Measurements from ENCODE around the gene MRPS35.

The MRPS35 gene

DNA sequence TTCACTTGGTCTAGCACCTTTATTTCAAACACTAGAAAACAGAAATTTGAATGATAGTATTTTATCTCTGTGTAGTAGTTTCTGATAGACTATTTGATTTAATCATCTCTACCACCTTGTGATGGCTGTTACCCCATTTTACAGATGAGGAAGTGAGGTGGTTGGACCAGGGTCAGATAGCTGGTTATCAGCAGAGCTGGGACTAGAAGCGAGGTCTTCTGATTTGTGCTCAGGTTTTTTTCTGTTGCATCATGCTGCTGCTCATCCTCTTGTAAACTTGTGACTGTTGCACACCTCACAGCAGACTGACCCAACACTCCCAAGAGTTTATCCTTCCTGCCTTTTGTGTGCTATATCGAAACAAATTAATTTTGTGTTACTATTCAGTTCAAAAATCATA, 79.5 kb downstream of the MRPS35 start:
- no peak for DNase-seq (ENCODE audit: low read depth)
- TF ChIP-seq, protein P1, sequence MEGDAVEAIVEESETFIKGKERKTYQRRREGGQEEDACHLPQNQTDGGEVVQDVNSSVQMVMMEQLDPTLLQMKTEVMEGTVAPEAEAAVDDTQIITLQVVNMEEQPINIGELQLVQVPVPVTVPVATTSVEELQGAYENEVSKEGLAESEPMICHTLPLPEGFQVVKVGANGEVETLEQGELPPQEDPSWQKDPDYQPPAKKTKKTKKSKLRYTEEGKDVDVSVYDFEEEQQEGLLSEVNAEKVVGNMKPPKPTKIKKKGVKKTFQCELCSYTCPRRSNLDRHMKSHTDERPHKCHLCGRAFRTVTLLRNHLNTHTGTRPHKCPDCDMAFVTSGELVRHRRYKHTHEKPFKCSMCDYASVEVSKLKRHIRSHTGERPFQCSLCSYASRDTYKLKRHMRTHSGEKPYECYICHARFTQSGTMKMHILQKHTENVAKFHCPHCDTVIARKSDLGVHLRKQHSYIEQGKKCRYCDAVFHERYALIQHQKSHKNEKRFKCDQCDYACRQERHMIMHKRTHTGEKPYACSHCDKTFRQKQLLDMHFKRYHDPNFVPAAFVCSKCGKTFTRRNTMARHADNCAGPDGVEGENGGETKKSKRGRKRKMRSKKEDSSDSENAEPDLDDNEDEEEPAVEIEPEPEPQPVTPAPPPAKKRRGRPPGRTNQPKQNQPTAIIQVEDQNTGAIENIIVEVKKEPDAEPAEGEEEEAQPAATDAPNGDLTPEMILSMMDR (IDR thresholded peaks at IDR 0.05; ENCODE audit: insufficient read depth, low read depth, low read length, missing control alignments), result no peak
- no peak overlapping the region for H3K4me3 ChIP-seq (ENCODE audit: low read depth, low read length)

DNA sequence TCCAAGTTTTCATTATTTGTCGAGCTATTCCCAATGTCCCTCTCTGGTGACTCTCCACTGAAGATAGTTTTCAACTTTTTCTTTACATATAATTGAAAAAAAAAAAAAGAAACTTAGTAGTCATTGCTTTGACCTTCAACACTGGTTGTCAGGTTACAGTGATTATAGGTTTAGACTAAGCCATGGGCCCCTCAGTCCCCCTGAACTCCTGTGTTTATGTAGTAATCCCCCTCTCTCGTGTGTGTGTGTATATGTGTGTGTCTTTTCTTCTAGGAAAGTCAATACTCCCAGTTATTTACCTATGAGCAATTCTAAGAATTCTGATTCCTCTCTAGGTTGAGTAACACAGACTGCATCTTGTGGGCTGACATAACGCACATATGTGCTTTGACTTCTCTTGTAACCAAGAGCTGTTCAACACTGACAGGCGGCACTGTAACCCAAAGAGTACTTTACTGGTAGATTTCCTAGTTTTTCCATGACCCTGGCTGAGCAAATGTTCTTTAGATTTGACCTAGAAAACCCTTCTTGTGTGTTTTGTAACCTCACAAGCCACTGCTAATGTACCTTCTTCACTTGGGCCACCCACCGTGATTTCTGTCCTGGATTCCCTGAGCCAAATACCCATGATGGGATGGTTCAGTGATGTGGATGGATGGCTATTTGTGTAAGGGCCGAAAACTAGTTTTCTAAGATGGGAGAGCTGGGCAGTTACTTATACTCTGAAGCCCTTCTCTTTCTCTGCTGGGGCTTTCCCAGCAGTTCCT, 84.4 kb downstream of the MRPS35 start:
- DNase-seq (ENCODE audit: low read depth), result no peak
- no peak overlapping the region for H3K4me3 ChIP-seq (ENCODE audit: low read depth, low read length)
- TF ChIP-seq, protein P1 (IDR thresholded peaks at IDR 0.05; ENCODE audit: insufficient read depth, low read depth, low read length, missing control alignments), result no peak

DNA sequence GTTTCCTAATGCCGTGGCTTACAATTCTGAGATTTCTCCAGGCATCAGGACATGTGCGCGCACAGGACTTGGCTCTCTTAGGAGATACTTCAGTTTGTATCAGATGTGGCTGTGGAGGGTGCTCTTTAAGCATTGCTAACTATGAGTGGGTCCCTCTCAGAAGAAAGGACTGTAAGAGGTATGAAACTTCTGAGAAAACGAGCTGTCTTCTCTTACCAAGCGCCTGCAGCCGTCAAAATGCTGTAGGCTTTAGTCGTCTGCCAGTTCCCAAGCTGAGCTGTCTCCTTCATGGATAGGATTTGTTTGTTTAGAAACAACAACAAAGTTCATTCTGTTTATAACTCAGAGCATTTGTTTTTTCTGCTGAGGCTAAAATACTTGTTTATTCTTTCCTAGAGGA, 85.5 kb downstream of the MRPS35 start:
- DNase-seq (ENCODE audit: low read depth), result no peak
- no peak overlapping the region for H3K4me3 ChIP-seq (ENCODE audit: low read depth, low read length)
- TF ChIP-seq, protein P1 (IDR thresholded peaks at IDR 0.05; ENCODE audit: insufficient read depth, low read depth, low read length, missing control alignments), result no peak

DNA sequence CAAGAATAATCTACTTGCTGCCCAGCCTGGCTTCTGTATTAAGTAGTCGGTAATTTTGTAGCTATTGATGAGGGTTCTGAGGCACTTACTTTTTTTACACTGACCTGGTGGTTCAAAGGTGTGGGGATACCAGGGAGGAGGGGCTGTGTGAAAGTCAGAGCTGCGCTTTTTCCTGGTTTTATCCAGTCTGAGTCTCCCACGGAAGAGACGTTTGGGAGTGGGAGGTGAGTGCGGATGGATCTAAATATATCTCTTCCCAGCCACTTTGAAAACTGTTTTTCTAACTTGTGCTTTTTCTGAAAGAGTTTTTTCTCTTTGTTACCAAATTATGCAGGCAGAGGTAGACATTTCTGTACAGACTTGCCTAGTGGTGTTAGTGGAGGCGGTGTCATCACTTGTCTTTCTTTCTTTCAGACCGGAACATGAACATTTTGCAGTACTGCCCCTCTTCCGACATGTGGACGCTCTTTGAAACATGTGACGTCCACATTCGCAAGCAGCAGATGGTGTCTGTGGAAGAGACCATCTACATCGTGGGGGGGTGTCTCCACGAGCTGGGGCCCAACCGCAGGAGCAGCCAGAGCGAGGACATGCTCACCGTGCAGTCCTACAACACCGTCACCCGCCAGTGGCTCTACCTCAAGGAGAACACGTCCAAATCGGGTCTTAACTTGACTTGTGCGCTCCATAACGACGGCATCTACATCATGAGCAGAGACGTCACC, 86.8 kb downstream of the MRPS35 start:
- DNase-seq (ENCODE audit: low read depth), result no peak
- no peak overlapping the region for H3K4me3 ChIP-seq (ENCODE audit: low read depth, low read length)
- TF ChIP-seq, protein P1 (IDR thresholded peaks at IDR 0.05; ENCODE audit: insufficient read depth, low read depth, low read length, missing control alignments), result no peak

DNA sequence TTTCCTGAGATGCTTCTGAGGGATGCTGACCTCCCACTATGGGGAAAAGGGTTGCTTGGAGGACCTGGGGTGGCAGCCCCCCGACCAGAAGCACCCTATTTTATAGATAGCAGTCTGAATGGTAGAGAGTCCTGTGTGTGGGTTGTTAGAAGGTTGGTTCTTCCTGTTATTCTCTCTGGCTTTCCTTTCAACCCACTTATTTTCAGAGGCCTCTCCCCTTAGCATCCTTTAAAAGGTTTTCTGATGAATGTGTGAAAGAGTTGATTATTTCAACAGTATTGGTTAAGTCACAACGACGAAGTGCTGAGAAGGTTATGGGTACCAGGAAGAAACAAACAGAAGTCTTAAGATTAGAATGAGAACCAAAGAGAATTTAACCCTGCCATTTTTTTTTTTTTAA, 90.2 kb downstream of the MRPS35 start:
- TF ChIP-seq, protein P1 (IDR thresholded peaks at IDR 0.05; ENCODE audit: insufficient read depth, low read depth, low read length, missing control alignments), result no peak
- H3K4me3 ChIP-seq (ENCODE audit: low read depth, low read length), result no peak overlapping the region
- DNase-seq (ENCODE audit: low read depth), result no peak

DNA sequence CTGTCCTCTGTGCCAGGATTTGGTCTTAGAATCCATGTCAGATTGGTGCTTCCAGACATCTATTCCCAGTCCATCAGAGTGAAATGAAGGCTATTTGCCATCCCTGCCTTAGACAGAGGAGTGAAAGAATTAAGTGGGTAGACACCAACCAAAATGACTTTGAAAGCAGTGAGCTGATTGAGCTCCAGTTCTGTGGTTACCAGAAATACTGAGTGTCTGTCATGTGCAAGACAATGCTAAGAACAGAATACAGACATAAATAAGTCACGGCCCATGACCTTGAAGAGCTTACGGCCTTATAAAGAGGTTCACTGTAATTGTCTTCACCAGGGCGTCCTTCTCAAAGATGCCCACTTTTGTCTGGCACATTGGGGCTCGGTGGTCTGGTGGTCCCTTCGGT, 91.0 kb downstream of the MRPS35 start:
- DNase-seq (ENCODE audit: low read depth), result no peak
- TF ChIP-seq, protein P1 (IDR thresholded peaks at IDR 0.05; ENCODE audit: insufficient read depth, low read depth, low read length, missing control alignments), result no peak
- no peak overlapping the region for H3K4me3 ChIP-seq (ENCODE audit: low read depth, low read length)
